ENCODE results near the gene ZNF581.
A peak's percentile ranks its signal among the peaks of the same experiment; 100 is the strongest.

ZNF581 gene

GRCh38 chr19:55603581-55604292 is 39.7 kb upstream of the ZNF581 start:
- no peak overlapping the region for H3K27ac Mint-ChIP-seq
- H3K36me3 Mint-ChIP-seq, result peaks cover 8% of the 10 kb centered on the region
- H3K4me1 Mint-ChIP-seq, result peaks cover 31% of the 10 kb centered on the region
- H3K27me3 Mint-ChIP-seq, result no peaks in the 10 kb centered on the region
- ATAC-seq (ENCODE audit: low read depth), result no peak
- peaks cover 2% of the 10 kb centered on the region for H3K9me3 Mint-ChIP-seq
- no peak for DNase-seq (ENCODE audit: low spot score in 2 of 2)
- peak overlapping the region; percentile 60 for H3K4me3 Mint-ChIP-seq

GRCh38 chr19:55605207-55605636 is 38.2 kb upstream of the ZNF581 start:
- Mint-ChIP-seq H3K27ac (peak overlapping the region; percentile 86), H3K9me3 (peaks cover 2% of the 10 kb centered on the region), H3K4me1 (peaks cover 33% of the 10 kb centered on the region), H3K4me3 (peak overlapping the region; percentile 86), H3K36me3 (peaks cover 15% of the 10 kb centered on the region), H3K27me3 (no peaks in the 10 kb centered on the region)
- DNase-seq (ENCODE audit: low spot score in 2 of 2), result peak; percentile 91 to 94
- ATAC-seq (ENCODE audit: low read depth), result peak; percentile 78

GRCh38 chr19:55605637-55606470 is 37.6 kb upstream of the ZNF581 start, which contains the start of gene ZNF865:
Gene ZNF865, plus strand, starts transcription at chr19:55605647. Its CDS starts 7,972 bp downstream, at chr19:55613619.
- Mint-ChIP-seq H3K27me3 (no peaks in the 10 kb centered on the region), H3K9me3 (peaks cover 2% of the 10 kb centered on the region), H3K4me1 (peaks cover 37% of the 10 kb centered on the region), H3K27ac (peak within 1 kb of the TSS; percentile 92), H3K4me3 (peak within 1 kb of the TSS; percentile 92), H3K36me3 (peaks cover 17% of the 10 kb centered on the region)
- DNase-seq (ENCODE audit: low spot score in 2 of 2) (peak; percentile 56 to 64), ATAC-seq (ENCODE audit: low read depth) (peak; percentile 45)

DNA sequence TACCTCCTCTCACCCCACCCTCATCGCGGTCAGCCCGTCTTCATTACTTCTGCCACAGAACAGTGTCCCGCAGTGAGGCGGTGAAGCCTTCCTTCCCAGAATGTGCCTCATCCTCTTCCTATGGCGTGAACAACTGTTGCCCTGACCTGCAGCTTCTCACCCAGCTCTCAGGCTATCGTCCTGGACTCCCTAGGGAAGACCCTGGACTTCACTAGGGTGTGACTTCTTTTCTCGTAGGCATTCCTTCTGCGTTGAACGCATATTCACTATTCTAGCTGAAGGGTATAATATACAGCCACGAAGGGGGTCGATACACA is 37.0 kb upstream of the ZNF581 start:
- DNase-seq (ENCODE audit: low spot score in 2 of 2) (no peak), ATAC-seq (ENCODE audit: low read depth) (no peak)
- Mint-ChIP-seq H3K9me3 (peaks cover 2% of the 10 kb centered on the region), H3K4me3 (peak overlapping the region; percentile 92), H3K36me3 (peaks cover 17% of the 10 kb centered on the region), H3K27ac (peak overlapping the region; percentile 92), H3K27me3 (no peaks in the 10 kb centered on the region), H3K4me1 (peaks cover 39% of the 10 kb centered on the region)

DNA sequence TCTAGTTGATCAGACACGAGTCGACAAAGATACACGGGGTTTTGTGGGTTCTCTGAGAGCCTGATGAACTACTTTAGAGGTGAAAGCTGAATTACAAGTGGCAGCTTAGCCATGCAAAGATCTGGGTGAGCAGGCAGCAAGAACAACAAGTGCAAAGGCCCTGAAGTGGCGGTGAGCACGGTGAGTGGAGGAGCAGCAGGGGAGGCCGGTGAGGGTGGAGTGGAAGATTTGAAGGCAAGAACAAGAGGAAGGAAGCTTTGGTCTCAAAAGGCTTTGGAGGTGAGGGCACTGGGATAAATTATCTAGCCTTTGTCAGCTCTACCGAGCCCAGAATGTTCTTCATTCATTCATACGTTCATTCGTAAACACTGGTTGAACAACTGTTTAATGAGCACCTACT is 36.6 kb upstream of the ZNF581 start:
- DNase-seq (ENCODE audit: low spot score in 2 of 2) (no peak), ATAC-seq (ENCODE audit: low read depth) (no peak)
- Mint-ChIP-seq H3K9me3 (peaks cover 2% of the 10 kb centered on the region), H3K27ac (peak overlapping the region; percentile 92), H3K4me3 (peak overlapping the region; percentile 30), H3K36me3 (peaks cover 17% of the 10 kb centered on the region), H3K4me1 (peaks cover 40% of the 10 kb centered on the region), H3K27me3 (no peaks in the 10 kb centered on the region)

- ATAC-seq (ENCODE audit: low read depth), result no peak
- Mint-ChIP-seq H3K4me1 (peaks cover 49% of the 10 kb centered on the region), H3K4me3 (no peak overlapping the region), H3K9me3 (peaks cover 2% of the 10 kb centered on the region), H3K27ac (no peak overlapping the region), H3K27me3 (no peaks in the 10 kb centered on the region), H3K36me3 (peaks cover 18% of the 10 kb centered on the region)
- DNase-seq (ENCODE audit: low spot score in 2 of 2), result no peak
Measured at GRCh38 chr19:55609326-55609725, 34.1 kb upstream of the ZNF581 start.

GRCh38 chr19:55611300-55611982 is 32.0 kb upstream of the ZNF581 start:
- Mint-ChIP-seq H3K27ac (peak overlapping the region; percentile 40), H3K4me1 (peaks cover 38% of the 10 kb centered on the region), H3K36me3 (peaks cover 18% of the 10 kb centered on the region)

GRCh38 chr19:55611983-55612645 is 31.3 kb upstream of the ZNF581 start:
- H3K27me3 Mint-ChIP-seq, result no peaks in the 10 kb centered on the region
- H3K27ac Mint-ChIP-seq, result peak overlapping the region; percentile 40
- peaks cover 2% of the 10 kb centered on the region for H3K9me3 Mint-ChIP-seq
- H3K4me1 Mint-ChIP-seq, result peaks cover 33% of the 10 kb centered on the region
- peaks cover 19% of the 10 kb centered on the region for H3K36me3 Mint-ChIP-seq
- DNase-seq (ENCODE audit: low spot score in 2 of 2) (no peak), ATAC-seq (ENCODE audit: low read depth) (peak; percentile 81)
- no peak overlapping the region for H3K4me3 Mint-ChIP-seq

More at GRCh38 chr19:55611300-55611982, 32.0 kb upstream of the ZNF581 start:
- Mint-ChIP-seq H3K27me3 (no peaks in the 10 kb centered on the region), H3K9me3 (peaks cover 2% of the 10 kb centered on the region), H3K4me3 (no peak overlapping the region)
- DNase-seq (ENCODE audit: low spot score in 2 of 2), result no peak
- ATAC-seq (ENCODE audit: low read depth), result no peak

- H3K27ac Mint-ChIP-seq, result no peak overlapping the region
Measured at GRCh38 chr19:55613396-55613795, 30.1 kb upstream of the ZNF581 start.

GRCh38 chr19:55613930-55614710 is 29.3 kb upstream of the ZNF581 start:
- H3K4me1 Mint-ChIP-seq, result peaks cover 29% of the 10 kb centered on the region
- DNase-seq (ENCODE audit: low spot score in 2 of 2) (no peak), ATAC-seq (ENCODE audit: low read depth) (no peak)
- H3K36me3 Mint-ChIP-seq, result peaks cover 19% of the 10 kb centered on the region
- H3K27me3 Mint-ChIP-seq, result no peaks in the 10 kb centered on the region
- no peak overlapping the region for H3K27ac Mint-ChIP-seq
- H3K4me3 Mint-ChIP-seq, result no peak overlapping the region
- H3K9me3 Mint-ChIP-seq, result peaks cover 2% of the 10 kb centered on the region

More at GRCh38 chr19:55613396-55613795, 30.1 kb upstream of the ZNF581 start:
- H3K4me3 Mint-ChIP-seq, result no peak overlapping the region
- peaks cover 19% of the 10 kb centered on the region for H3K36me3 Mint-ChIP-seq
- no peaks in the 10 kb centered on the region for H3K27me3 Mint-ChIP-seq
- DNase-seq (ENCODE audit: low spot score in 2 of 2) (no peak), ATAC-seq (ENCODE audit: low read depth) (no peak)
- H3K9me3 Mint-ChIP-seq, result peaks cover 2% of the 10 kb centered on the region
- peaks cover 29% of the 10 kb centered on the region for H3K4me1 Mint-ChIP-seq

DNA sequence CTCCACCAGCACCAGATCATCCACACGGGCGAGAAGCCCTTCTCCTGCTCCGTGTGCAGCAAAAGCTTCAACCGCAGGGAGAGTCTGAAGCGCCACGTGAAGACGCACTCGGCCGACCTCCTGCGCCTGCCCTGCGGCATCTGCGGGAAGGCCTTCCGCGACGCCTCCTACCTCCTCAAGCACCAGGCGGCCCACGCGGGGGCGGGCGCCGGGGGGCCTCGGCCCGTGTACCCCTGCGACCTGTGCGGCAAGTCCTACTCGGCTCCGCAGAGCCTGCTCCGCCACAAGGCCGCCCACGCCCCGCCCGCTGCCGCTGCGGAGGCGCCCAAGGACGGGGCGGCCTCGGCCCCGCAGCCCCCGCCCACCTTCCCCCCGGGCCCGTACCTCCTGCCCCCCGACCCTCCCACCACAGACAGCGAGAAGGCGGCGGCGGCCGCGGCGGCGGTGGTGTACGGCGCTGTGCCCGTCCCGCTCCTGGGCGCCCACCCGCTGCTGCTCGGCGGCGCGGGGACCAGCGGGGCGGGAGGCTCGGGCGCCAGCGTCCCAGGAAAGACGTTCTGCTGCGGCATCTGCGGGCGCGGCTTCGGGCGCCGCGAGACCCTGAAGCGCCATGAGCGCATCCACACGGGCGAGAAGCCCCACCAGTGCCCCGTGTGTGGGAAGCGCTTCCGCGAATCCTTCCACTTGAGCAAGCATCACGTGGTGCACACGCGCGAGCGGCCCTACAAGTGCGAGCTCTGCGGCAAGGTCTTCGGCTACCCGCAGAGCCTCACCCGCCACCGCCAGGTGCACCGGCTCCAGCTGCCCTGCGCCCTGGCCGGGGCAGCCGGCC is 28.5 kb upstream of the ZNF581 start:
- Mint-ChIP-seq H3K9me3 (peaks cover under 1% of the 10 kb centered on the region), H3K4me3 (no peak overlapping the region), H3K27ac (no peak overlapping the region), H3K4me1 (peaks cover 25% of the 10 kb centered on the region), H3K27me3 (no peaks in the 10 kb centered on the region), H3K36me3 (peaks cover 12% of the 10 kb centered on the region)
- DNase-seq (ENCODE audit: low spot score in 2 of 2) (no peak), ATAC-seq (ENCODE audit: low read depth) (no peak)

DNA sequence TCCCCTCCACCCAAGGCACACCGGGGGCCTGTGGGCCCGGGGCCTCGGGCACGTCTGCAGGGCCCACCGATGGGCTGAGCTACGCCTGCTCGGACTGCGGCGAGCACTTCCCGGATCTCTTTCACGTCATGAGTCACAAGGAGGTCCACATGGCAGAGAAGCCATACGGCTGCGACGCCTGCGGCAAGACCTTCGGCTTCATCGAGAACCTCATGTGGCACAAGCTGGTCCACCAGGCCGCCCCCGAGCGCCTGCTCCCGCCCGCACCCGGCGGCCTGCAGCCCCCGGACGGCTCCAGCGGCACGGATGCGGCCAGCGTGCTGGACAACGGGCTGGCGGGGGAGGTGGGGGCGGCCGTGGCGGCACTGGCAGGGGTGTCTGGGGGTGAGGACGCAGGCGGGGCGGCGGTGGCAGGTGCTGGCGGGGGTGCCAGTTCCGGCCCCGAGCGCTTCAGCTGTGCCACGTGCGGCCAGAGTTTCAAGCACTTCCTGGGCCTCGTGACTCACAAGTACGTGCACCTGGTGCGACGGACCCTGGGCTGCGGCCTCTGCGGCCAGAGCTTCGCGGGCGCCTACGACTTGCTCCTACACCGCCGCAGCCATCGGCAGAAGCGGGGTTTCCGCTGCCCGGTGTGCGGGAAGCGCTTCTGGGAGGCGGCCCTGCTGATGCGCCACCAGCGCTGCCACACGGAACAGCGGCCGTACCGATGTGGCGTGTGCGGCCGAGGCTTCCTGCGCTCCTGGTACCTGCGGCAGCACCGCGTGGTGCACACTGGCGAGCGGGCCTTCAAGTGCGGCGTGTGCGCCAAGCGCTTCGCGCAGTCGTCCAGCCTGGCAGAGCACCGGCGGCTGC is 27.7 kb upstream of the ZNF581 start:
- Mint-ChIP-seq H3K4me1 (peaks cover 22% of the 10 kb centered on the region), H3K27me3 (no peaks in the 10 kb centered on the region), H3K9me3 (no peaks in the 10 kb centered on the region), H3K27ac (no peak overlapping the region), H3K36me3 (peaks cover 8% of the 10 kb centered on the region), H3K4me3 (no peak overlapping the region)
- ATAC-seq (ENCODE audit: low read depth) (no peak), DNase-seq (ENCODE audit: low spot score in 2 of 2) (no peak)

Data from memory B cell (primary cell).